Measurements from ENCODE around the gene RALB. TPM values are rescaled to one million over a fixed set of nuclear protein-coding genes. Genes with fewer than 3 reads are reported as not detected.

RALB gene
- total RNA-seq, 2 donors from 2014 or later: 21.9 to 50.2 TPM

DNA sequence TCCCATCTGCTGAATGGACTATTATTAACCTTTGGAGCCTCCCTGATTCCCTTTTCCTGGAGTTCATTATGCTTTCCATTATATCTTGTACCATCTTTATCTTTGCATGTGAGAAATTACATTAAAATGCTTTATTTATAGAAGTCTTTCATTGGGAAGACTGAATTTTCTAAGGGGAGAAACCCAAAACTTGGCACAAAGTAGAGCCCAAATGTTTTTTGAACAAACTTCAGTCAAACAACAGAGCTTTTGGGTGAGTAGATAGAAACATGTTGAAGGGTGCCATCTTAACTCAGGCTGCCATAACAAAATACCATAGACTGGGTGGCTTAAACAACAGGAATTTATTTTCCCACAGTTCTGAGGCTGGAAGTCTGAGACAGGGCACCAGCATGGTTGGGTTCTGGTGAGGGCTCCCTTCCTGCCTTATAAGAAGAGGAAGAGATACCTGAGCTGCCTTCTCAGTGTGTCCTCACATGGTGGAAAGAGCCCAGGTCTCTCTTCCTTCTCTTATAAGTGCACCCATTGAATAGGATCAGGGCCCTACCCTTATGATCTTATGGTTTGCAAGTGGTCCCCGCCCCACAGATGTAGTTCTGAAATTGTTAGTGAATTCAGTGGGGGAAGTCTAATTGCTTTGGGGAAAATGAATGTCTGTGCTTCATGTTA, 19.2 kb downstream of the RALB start:
- H3K9me3 ChIP-seq: no peaks in the 10 kb centered on the region
- no peaks in the 10 kb centered on the region for H3K4me1 ChIP-seq (ENCODE audit: control insufficient read depth in 1 of 2, low read depth in 2 of 2)
- no peak for TF ChIP-seq CTCF (IDR thresholded peaks at IDR 0.05)
- H3K4me3 ChIP-seq: no peak overlapping the region
- no peak overlapping the region for H3K27ac ChIP-seq
- no peak for DNase-seq (ENCODE audit: low spot score)
- H3K27me3 ChIP-seq (replicated peaks; ENCODE audit: insufficient read depth): no peaks in the 10 kb centered on the region
- no peaks in the 10 kb centered on the region for H3K36me3 ChIP-seq
- no peak for ATAC-seq (ENCODE audit: insufficient number of reproducible peaks, low FRiP score, low read depth)

GRCh38 chr2:120272763-120273481, 20.3 kb downstream of the RALB start:
- H3K4me1 ChIP-seq (ENCODE audit: control insufficient read depth in 1 of 2, low read depth in 2 of 2): no peaks in the 10 kb centered on the region
- no peak for TF ChIP-seq CTCF (IDR thresholded peaks at IDR 0.05)
- ATAC-seq (ENCODE audit: insufficient number of reproducible peaks, low FRiP score, low read depth) (no peak), DNase-seq (ENCODE audit: low spot score) (no peak)
- no peak overlapping the region for H3K27ac ChIP-seq
- H3K4me3 ChIP-seq: no peak overlapping the region
- no peaks in the 10 kb centered on the region for H3K27me3 ChIP-seq (replicated peaks; ENCODE audit: insufficient read depth)
- no peaks in the 10 kb centered on the region for H3K36me3 ChIP-seq
- H3K9me3 ChIP-seq: no peaks in the 10 kb centered on the region

GRCh38 chr2:120275617-120276400, 23.2 kb downstream of the RALB start:
- TF ChIP-seq CTCF (IDR thresholded peaks at IDR 0.05): no peak
- DNase-seq (ENCODE audit: low spot score): no peak
- Histone ChIP-seq H3K27me3 (replicated peaks; ENCODE audit: insufficient read depth) (no peaks in the 10 kb centered on the region), H3K36me3 (no peaks in the 10 kb centered on the region), H3K9me3 (no peaks in the 10 kb centered on the region), H3K4me1 (ENCODE audit: control insufficient read depth in 1 of 2, low read depth in 2 of 2) (no peaks in the 10 kb centered on the region), H3K27ac (no peak overlapping the region), H3K4me3 (no peak overlapping the region)
- no peak for ATAC-seq (ENCODE audit: insufficient number of reproducible peaks, low FRiP score, low read depth)

DNA sequence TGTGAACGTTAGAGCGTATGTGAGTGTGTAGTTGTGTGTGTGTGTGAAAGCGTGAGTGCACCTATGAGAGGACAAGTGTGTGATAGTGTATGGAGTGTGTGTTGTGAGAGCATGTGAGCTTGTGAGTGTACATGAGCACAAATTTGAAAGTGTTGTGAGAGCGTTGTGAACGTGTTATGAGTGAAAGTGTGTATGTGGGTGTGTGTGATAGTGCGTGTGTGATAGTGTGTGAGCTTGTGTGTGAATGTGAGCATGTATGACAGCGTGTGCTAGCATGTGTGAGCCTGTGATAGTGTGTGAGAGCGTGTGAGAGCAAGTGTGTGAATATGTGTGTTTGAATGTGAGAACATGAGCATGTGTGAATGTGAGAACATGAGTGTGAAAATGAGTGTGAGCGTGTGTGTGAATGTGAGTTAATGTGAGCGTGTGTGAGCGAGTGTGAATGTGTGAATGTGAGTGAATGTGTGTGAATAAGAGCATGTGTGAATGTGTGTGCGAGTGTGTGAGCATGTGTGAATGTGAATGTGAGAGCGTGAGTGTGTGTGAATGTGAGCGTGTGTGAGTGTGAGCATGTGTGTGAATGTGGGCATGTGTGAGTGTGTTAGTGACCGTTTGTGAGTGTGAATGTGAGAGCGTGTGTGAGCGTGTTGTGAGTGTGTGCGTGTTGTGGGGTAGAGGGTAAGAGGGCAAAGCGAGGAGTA, 25.0 kb downstream of the RALB start:
- no peak overlapping the region for H3K27ac ChIP-seq
- no peak for ATAC-seq (ENCODE audit: insufficient number of reproducible peaks, low FRiP score, low read depth)
- no peak for TF ChIP-seq CTCF (IDR thresholded peaks at IDR 0.05)

More for the DNA sequence above, 25.0 kb downstream of the RALB start:
- no peak overlapping the region for H3K4me3 ChIP-seq
- H3K36me3 ChIP-seq: no peaks in the 10 kb centered on the region
- no peak for DNase-seq (ENCODE audit: low spot score)
- no peaks in the 10 kb centered on the region for H3K4me1 ChIP-seq (ENCODE audit: control insufficient read depth in 1 of 2, low read depth in 2 of 2)
- no peaks in the 10 kb centered on the region for H3K27me3 ChIP-seq (replicated peaks; ENCODE audit: insufficient read depth)
- no peaks in the 10 kb centered on the region for H3K9me3 ChIP-seq
